Endothelial cell of umbilical vein (primary cell): ENCODE measurements around the gene NR3C1. TPM values are rescaled to one million over a fixed set of nuclear protein-coding genes. Genes with fewer than 3 reads are reported as not detected.
A peak's percentile ranks its signal among the peaks of the same experiment; 100 is the strongest.

Experiments used
- BruUV-seq: library from RNA; stranded (reverse); fragments of 400-500 nt; replicated peaks from 2 replicates; lab custom pipeline; 2021; lab: Mats Ljungman, UMichigan
- CTCF ChIA-PET: fragments of 300-600, 350-600 bp; sonication (Branson Sonifier 250); formaldehyde crosslinking; loops from one replicate; lab custom pipeline; 2021; ENCODE audit warnings: antibody characterized with exemption, inconsistent platforms; lab: Charles Lee
- POLR2A ChIA-PET: fragments of 300-600, 350-600 bp; sonication (Branson Sonifier 250); formaldehyde crosslinking; loops from one replicate; lab custom pipeline; 2021; ENCODE audit warnings: antibody characterized with exemption, inconsistent platforms; lab: Charles Lee
- DNase-seq: peaks from one replicate; pipeline ENCODE4 v3.0.0-alpha.2; 2011; ENCODE audit warnings: low read depth, low spot score
- FAIRE-seq: peaks from 2 replicates; lab custom pipeline; 2011; peaks lifted over from hg19 to GRCh38; lab: Jason Lieb, UNC
- H2AFZ ChIP-seq: 2 replicates; pipeline ENCODE4 v1.6.0; 2012; ENCODE audit warnings: low read depth, low read length, control low read depth, inconsistent platforms
- H3K27ac ChIP-seq: 2 replicates; pipeline ENCODE4 v1.5.1; 2011; ENCODE audit warnings: low read depth, mild to moderate bottlenecking, control low read depth, low read length, moderate library complexity; ENCODE audit not compliant: insufficient read depth
- H3K27me3 ChIP-seq, 2 experiments: 2 replicates each; pipeline versions ENCODE4 v1.6.0 to v1.6.1; 2011; ENCODE audit warnings: low read length in 2 of 2, mixed read lengths in 1 of 2; ENCODE audit not compliant: control insufficient read depth in 2 of 2, insufficient read depth in 2 of 2
- H3K36me3 ChIP-seq, 2 experiments: 2 replicates in 1 of 2; 3 replicates in 1 of 2; pipeline ENCODE4 v1.5.1; 2011; ENCODE audit warnings: low read length in 2 of 2, mild to moderate bottlenecking in 1 of 2, moderate library complexity in 1 of 2; ENCODE audit not compliant: control insufficient read depth in 2 of 2, insufficient read depth in 2 of 2; ENCODE audit errors: extremely low read depth in 1 of 2
- H3K4me1 ChIP-seq: 3 replicates; pipeline ENCODE4 v1.5.1; 2011; ENCODE audit warnings: mild to moderate bottlenecking, low read length; ENCODE audit not compliant: control insufficient read depth, insufficient read depth; ENCODE audit errors: extremely low read depth
- H3K4me2 ChIP-seq: 2 replicates; pipeline ENCODE4 v1.6.1; 2011; ENCODE audit warnings: low read length, control low read depth, mixed read lengths; ENCODE audit not compliant: insufficient read depth
- H3K4me3 ChIP-seq, 3 experiments: fragments of 200-600 bp in 1 of 3; sonication (generic), shearing (Covaris generic) in 1 of 3; replicated peaks in 1 of 3; 2 replicates each; pipeline ENCODE4 v1.5.1; 2011 to 2016; ENCODE audit warnings: control low read depth in 3 of 3, low read length in 3 of 3, mild to moderate bottlenecking in 2 of 3, inconsistent platforms in 1 of 3, low read depth in 1 of 3, moderate library complexity in 1 of 3; ENCODE audit not compliant: insufficient read depth in 1 of 3
- H3K79me2 ChIP-seq: 2 replicates; pipeline ENCODE4 v1.6.0; 2012; ENCODE audit warnings: low read length, inconsistent platforms; ENCODE audit not compliant: control insufficient read depth, insufficient read depth
- H3K9ac ChIP-seq: replicated peaks from 2 replicates; pipeline ENCODE3; 2011; ENCODE audit warnings: low read length, control low read depth; ENCODE audit not compliant: insufficient read depth; ENCODE audit errors: extremely low read depth
- H3K9me1 ChIP-seq: replicated peaks from 3 replicates; pipeline ENCODE4 v1.6.0; 2011; ENCODE audit warnings: mild to moderate bottlenecking, low read length; ENCODE audit not compliant: control insufficient read depth, insufficient read depth; ENCODE audit errors: extremely low read depth
- H3K9me3 ChIP-seq: replicated peaks from 2 replicates; pipeline ENCODE4 v1.5.1; 2012; ENCODE audit warnings: low read length, inconsistent platforms; ENCODE audit not compliant: control insufficient read depth, insufficient read depth
- H4K20me1 ChIP-seq: replicated peaks from 2 replicates; pipeline ENCODE3; 2011; ENCODE audit warnings: mild to moderate bottlenecking, low read length; ENCODE audit not compliant: control insufficient read depth, insufficient read depth; ENCODE audit errors: extremely low read depth
- EZH2 ChIP-seq: IDR thresholded peaks from 2 replicates; pipeline ENCODE4 v1.6.1; 2012; ENCODE audit warnings: borderline replicate concordance, low read depth, mild to moderate bottlenecking, moderate library complexity, low read length, inconsistent platforms; ENCODE audit not compliant: severe bottlenecking
- FOS ChIP-seq: IDR thresholded peaks from 2 replicates; pipeline ENCODE4 v1.6.1; 2011; ENCODE audit warnings: mild to moderate bottlenecking, low read length, moderate library complexity, borderline replicate concordance; ENCODE audit not compliant: insufficient read depth
- GATA2 ChIP-seq: IDR thresholded peaks from 2 replicates; pipeline ENCODE4 v1.7.0; 2011; ENCODE audit warnings: low read depth, mild to moderate bottlenecking, moderate library complexity, mixed read lengths, low read length; ENCODE audit not compliant: insufficient read length, insufficient read depth
- JUN ChIP-seq: IDR thresholded peaks from 2 replicates; pipeline ENCODE4 v1.6.1; 2011; ENCODE audit warnings: borderline replicate concordance, low read depth; ENCODE audit not compliant: insufficient read length, insufficient read depth
- MYC ChIP-seq: IDR thresholded peaks from one replicate; pipeline ENCODE4 v1.6.1; 2011; ENCODE audit warnings: mild to moderate bottlenecking, low read depth, low read length
- POLR2A ChIP-seq: IDR thresholded peaks from 2 replicates; pipeline ENCODE4 v1.6.1; 2012; ENCODE audit warnings: low read depth, mild to moderate bottlenecking, control low read depth, low read length
- POLR2AphosphoS5 ChIP-seq: IDR thresholded peaks from 2 replicates; pipeline ENCODE4 v1.6.1; 2012; ENCODE audit warnings: low read depth, mild to moderate bottlenecking, control low read depth, low read length, moderate library complexity; ENCODE audit not compliant: insufficient read depth
- dilution Hi-C: fragments of 300-500 bp; cut with MboI; formaldehyde crosslinking; loops from one replicate; pipeline ENCODE4 v1.15.0; 2019; ENCODE audit warnings: low sequenced_read_pairs; ENCODE audit not compliant: extremely low pct_ligation_motif_present
- intact Hi-C: fragments of 100-400 bp; cut with micrococcal nuclease; formaldehyde crosslinking; loops from one replicate; pipeline ENCODE4 v1.10.0; 2022
- polyA plus RNA-seq, 4 experiments: library from polyadenylated mRNA; depleted of rRNA in 3 of 4; stranded (reverse) in 3 of 4; unstranded in 1 of 4; fragments of >200 nt; gene quantifications; 2 replicates each; pipeline versions ENCODE4 v1.2.1 to v1.2.3, GENCODE V29; 2011 to 2012; ENCODE audit warnings: missing spikeins in 1 of 4
- total RNA-seq: library from RNA; stranded (reverse); gene quantifications from 2 replicates; pipeline ENCODE4 v1.2.3, GENCODE V29; 2021
- TF ChIP-seq, protein P1 (sequence below), 2 donors: IDR thresholded peaks; 1 replicate in 1 of 2; 2 replicates in 1 of 2; pipeline ENCODE4 v1.5.1; 2011; ENCODE audit warnings: low read length in 2 of 2, mild to moderate bottlenecking in 2 of 2, moderate library complexity in 2 of 2, control low read depth in 1 of 2, inconsistent platforms in 1 of 2, low read depth in 1 of 2; ENCODE audit not compliant: insufficient read depth in 1 of 2; ENCODE audit errors: extremely low read depth in 1 of 2
- TF ChIP-seq, protein P2 (sequence below): IDR thresholded peaks from 2 replicates; pipeline ENCODE4 v1.6.1; 2011; ENCODE audit not compliant: insufficient read depth, insufficient read length

The NR3C1 gene
- total and polyA plus RNA-seq, 2 donors (not counting 3 experiments of a cell fraction or from before 2014, with no cell fraction given): 4.1 to 17.0 TPM

DNA sequence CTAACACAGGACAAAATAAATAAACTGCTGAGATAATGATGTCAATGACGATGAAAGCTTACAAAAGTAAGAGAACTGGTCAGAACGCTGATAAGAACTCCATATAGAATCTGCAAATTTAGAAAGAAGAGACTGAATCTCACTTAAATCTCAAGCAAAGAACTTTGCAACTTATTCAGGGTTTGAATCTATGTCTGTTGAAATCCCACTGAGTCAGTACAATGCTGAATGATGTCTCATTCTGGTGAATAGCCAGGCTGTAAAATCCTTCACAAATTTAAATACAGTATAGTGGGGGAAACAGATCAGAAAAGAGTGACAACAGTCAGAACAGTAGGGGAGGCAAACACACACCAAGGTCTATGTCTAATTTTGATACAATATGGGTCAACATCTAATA, 38.9 kb upstream of the NR3C1 start:
- H2AFZ ChIP-seq: no peak overlapping the region
- no peak overlapping the region for H3K27ac ChIP-seq
- no peaks in the 10 kb centered on the region for H3K36me3 ChIP-seq
- H3K9me3 ChIP-seq: no peaks in the 10 kb centered on the region
- dilution Hi-C loops (no loop called here), intact Hi-C loops (no loop called here)
- no peaks in the 10 kb centered on the region for H3K79me2 ChIP-seq
- POLR2A ChIA-PET: no interaction called here
- no peak overlapping the region for H3K4me3 ChIP-seq
- no peaks in the 10 kb centered on the region for H3K27me3 ChIP-seq
- H3K4me2 ChIP-seq: no peak overlapping the region
- no peaks in the 10 kb centered on the region for H3K9me1 ChIP-seq
- no TSS peak for BruUV-seq
- no peak for TF ChIP-seq POLR2AphosphoS5
- TF ChIP-seq JUN: no peak
- no peak overlapping the region for H3K9ac ChIP-seq
- no peaks in the 10 kb centered on the region for H3K4me1 ChIP-seq
- CTCF ChIA-PET: no interaction called here
- no peak for DNase-seq
- no peaks in the 10 kb centered on the region for H4K20me1 ChIP-seq
- FAIRE-seq: no peak

DNA sequence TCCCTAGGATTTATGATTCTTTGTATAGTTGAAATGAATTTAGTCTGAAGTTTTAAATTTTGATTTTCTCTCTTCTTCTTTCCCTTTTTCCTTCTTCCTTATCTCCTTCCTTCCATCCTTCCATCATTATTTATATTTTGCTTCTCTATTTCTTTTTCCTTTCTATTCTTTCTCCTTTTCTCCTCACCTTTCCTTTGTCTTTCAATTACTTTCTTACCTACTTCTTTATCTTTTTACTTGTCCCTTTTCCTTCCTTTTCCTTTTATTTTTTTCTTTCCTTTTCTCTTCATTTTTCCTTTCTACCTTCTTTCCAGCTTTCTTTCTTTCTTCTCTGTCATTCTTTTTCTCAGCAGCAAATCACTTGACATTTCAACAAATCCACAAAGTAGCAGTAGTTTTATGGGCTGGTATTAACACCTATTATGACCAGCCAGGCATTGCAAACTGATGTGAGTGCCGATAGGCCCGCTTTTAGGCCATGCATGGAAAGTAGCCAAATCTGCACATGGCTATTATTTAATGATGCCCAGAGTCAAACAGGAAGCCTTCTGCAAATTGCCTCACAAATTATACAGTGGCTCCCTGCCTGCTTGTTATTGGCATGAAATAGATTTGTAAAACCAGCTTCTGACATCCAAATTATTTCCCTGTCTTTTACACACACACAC, 37.1 kb upstream of the NR3C1 start:
- no peak overlapping the region for H3K27ac ChIP-seq
- DNase-seq (peak; percentile 17), FAIRE-seq (no peak)
- CTCF ChIA-PET: no interaction called here
- intact Hi-C loops (no loop called here), dilution Hi-C loops (no loop called here)
- POLR2A ChIA-PET: no interaction called here
- H4K20me1 ChIP-seq: no peaks in the 10 kb centered on the region
- H3K9me3 ChIP-seq: no peaks in the 10 kb centered on the region
- no peak overlapping the region for H3K4me3 ChIP-seq
- H3K9ac ChIP-seq: no peak overlapping the region
- TF ChIP-seq FOS: no peak
- TF ChIP-seq MYC: no peak
- TF ChIP-seq GATA2: no peak
- TF ChIP-seq, protein P1, sequence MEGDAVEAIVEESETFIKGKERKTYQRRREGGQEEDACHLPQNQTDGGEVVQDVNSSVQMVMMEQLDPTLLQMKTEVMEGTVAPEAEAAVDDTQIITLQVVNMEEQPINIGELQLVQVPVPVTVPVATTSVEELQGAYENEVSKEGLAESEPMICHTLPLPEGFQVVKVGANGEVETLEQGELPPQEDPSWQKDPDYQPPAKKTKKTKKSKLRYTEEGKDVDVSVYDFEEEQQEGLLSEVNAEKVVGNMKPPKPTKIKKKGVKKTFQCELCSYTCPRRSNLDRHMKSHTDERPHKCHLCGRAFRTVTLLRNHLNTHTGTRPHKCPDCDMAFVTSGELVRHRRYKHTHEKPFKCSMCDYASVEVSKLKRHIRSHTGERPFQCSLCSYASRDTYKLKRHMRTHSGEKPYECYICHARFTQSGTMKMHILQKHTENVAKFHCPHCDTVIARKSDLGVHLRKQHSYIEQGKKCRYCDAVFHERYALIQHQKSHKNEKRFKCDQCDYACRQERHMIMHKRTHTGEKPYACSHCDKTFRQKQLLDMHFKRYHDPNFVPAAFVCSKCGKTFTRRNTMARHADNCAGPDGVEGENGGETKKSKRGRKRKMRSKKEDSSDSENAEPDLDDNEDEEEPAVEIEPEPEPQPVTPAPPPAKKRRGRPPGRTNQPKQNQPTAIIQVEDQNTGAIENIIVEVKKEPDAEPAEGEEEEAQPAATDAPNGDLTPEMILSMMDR (IDR thresholded peaks at IDR 0.05; ENCODE audit: extremely low read depth in 1 of 2, insufficient read depth in 1 of 2, low read depth in 1 of 2, low read length in 2 of 2): no peak
- no peak for TF ChIP-seq POLR2AphosphoS5
- no peak for TF ChIP-seq POLR2A
- TF ChIP-seq, protein P2, sequence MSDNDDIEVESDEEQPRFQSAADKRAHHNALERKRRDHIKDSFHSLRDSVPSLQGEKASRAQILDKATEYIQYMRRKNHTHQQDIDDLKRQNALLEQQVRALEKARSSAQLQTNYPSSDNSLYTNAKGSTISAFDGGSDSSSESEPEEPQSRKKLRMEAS: no peak
- no peak for TF ChIP-seq JUN
- no peak for TF ChIP-seq EZH2
- no peaks in the 10 kb centered on the region for H3K9me1 ChIP-seq
- BruUV-seq: no TSS peak
- no peaks in the 10 kb centered on the region for H3K79me2 ChIP-seq
- H3K36me3 ChIP-seq: no peaks in the 10 kb centered on the region
- H3K4me1 ChIP-seq: no peaks in the 10 kb centered on the region
- no peaks in the 10 kb centered on the region for H3K27me3 ChIP-seq
- H3K4me2 ChIP-seq: no peak overlapping the region
- no peak overlapping the region for H2AFZ ChIP-seq
